H1 (cell line): ENCODE data around the gene OR52N5. TPM values are rescaled to one million over a fixed set of nuclear protein-coding genes. Genes with fewer than 3 reads are reported as not detected.

Source experiments
- CTCF ChIA-PET: fragments of 300-600 bp; sonication (Branson Sonifier 250); formaldehyde crosslinking; loops from one replicate; lab custom pipeline; 2021; ENCODE audit not compliant: partially characterized antibody; lab: Charles Lee
- POLR2A ChIA-PET: fragments of 300-600 bp; sonication (Branson Sonifier 250); formaldehyde crosslinking; loops from one replicate; lab custom pipeline; 2021; ENCODE audit warnings: inconsistent platforms; ENCODE audit not compliant: partially characterized antibody; lab: Charles Lee
- DNase-seq, 2 experiments: peaks; one replicate each; pipeline versions ENCODE4 v3.0.0 to v3.0.0-alpha.2; 2010 to 2022; ENCODE audit warnings: low spot score in 2 of 2, low read depth in 1 of 2, mixed read lengths in 1 of 2
- FAIRE-seq: peaks from 2 replicates; lab custom pipeline; 2011; peaks lifted over from hg19 to GRCh38; lab: Jason Lieb, UNC
- H2AFZ ChIP-seq: 2 replicates; pipeline ENCODE4 v1.8.1; 2012; ENCODE audit warnings: low read length, inconsistent platforms
- H2AK5ac ChIP-seq: 2 replicates; pipeline ENCODE4 v1.6.1; 2013; ENCODE audit warnings: low read depth, low read length
- H2BK120ac ChIP-seq: replicated peaks from 2 replicates; pipeline ENCODE3; 2013; ENCODE audit warnings: low read depth, low read length, inconsistent platforms
- H2BK12ac ChIP-seq: 2 replicates; pipeline ENCODE4 v1.6.1; 2013; ENCODE audit warnings: low read depth, low read length
- H2BK15ac ChIP-seq: 2 replicates; pipeline ENCODE4 v1.6.1; 2013; ENCODE audit warnings: low read length
- H2BK20ac ChIP-seq: 2 replicates; pipeline ENCODE4 v1.6.1; 2013; ENCODE audit warnings: low read length
- H2BK5ac ChIP-seq: 2 replicates; pipeline ENCODE4 v1.6.1; 2013; ENCODE audit warnings: low read depth, low read length
- H3K14ac ChIP-seq: 2 replicates; pipeline ENCODE4 v1.6.1; 2013; ENCODE audit warnings: inconsistent platforms; ENCODE audit not compliant: insufficient read length
- H3K18ac ChIP-seq: 2 replicates; pipeline ENCODE4 v1.6.1; 2013; ENCODE audit warnings: low read length; ENCODE audit errors: extremely low read depth
- H3K23ac ChIP-seq: 2 replicates; pipeline ENCODE4 v1.6.1; 2013; ENCODE audit warnings: inconsistent platforms; ENCODE audit not compliant: insufficient read length
- H3K23me2 ChIP-seq: 2 replicates; pipeline ENCODE4 v1.6.1; 2013; ENCODE audit warnings: low read depth, low read length
- H3K27ac ChIP-seq: 2 replicates; pipeline ENCODE4 v1.6.1; 2011; ENCODE audit warnings: low read depth, low read length, inconsistent platforms
- H3K27me3 ChIP-seq, 4 experiments: replicated peaks in 1 of 4; 1 replicate in 1 of 4; 2 replicates in 3 of 4; pipeline versions ENCODE4 v1.6.1 to v1.8.1; 2011 to 2013; ENCODE audit warnings: low read length in 3 of 4, mild to moderate bottlenecking in 3 of 4, inconsistent platforms in 2 of 4, mixed read lengths in 2 of 4, moderate library complexity in 1 of 4; ENCODE audit not compliant: control insufficient read depth in 3 of 4, insufficient read depth in 3 of 4; ENCODE audit errors: extremely low read depth in 1 of 4
- H3K36me3 ChIP-seq, 4 experiments: 2 replicates each; pipeline versions ENCODE4 v1.6.1 to v1.8.1; 2011 to 2013; ENCODE audit warnings: mild to moderate bottlenecking in 4 of 4, low read length in 3 of 4, moderate library complexity in 2 of 4, control low read depth in 1 of 4, inconsistent platforms in 1 of 4; ENCODE audit not compliant: insufficient read depth in 4 of 4, control insufficient read depth in 2 of 4
- H3K4ac ChIP-seq: replicated peaks from 2 replicates; pipeline ENCODE3; 2013; ENCODE audit warnings: low read length, low read depth, mixed read lengths, inconsistent platforms; ENCODE audit not compliant: insufficient read length
- H3K4me1 ChIP-seq, 4 experiments: replicated peaks in 1 of 4; 1 replicate in 1 of 4; 2 replicates in 3 of 4; pipeline versions ENCODE4 v1.6.1 to v1.8.1; 2011 to 2013; ENCODE audit warnings: low read length in 3 of 4, inconsistent platforms in 2 of 4, mixed read lengths in 1 of 4; ENCODE audit not compliant: insufficient read depth in 4 of 4, control insufficient read depth in 3 of 4
- H3K4me2 ChIP-seq, 2 experiments: 2 replicates each; pipeline versions ENCODE4 v1.6.1 to v1.8.1; 2011 to 2013; ENCODE audit warnings: low read depth in 2 of 2, low read length in 2 of 2, control low read depth in 1 of 2, inconsistent platforms in 1 of 2, mild to moderate bottlenecking in 1 of 2; ENCODE audit not compliant: insufficient read depth in 1 of 2
- H3K4me3 ChIP-seq, 4 experiments: fragments of 200-600, 300-600 bp in 1 of 4; sonication (generic), shearing (Covaris generic), sonication (Bioruptor Twin) in 1 of 4; 2 replicates each; pipeline versions ENCODE4 v1.5.1 to v1.8.1; 2011 to 2016; ENCODE audit warnings: low read length in 4 of 4, low read depth in 3 of 4, control low read depth in 2 of 4, inconsistent platforms in 2 of 4, mild to moderate bottlenecking in 2 of 4, mixed read lengths in 1 of 4, moderate library complexity in 1 of 4; ENCODE audit not compliant: insufficient read depth in 2 of 4; ENCODE audit errors: extremely low read depth in 1 of 4
- H3K56ac ChIP-seq: replicated peaks from 2 replicates; pipeline ENCODE3; 2013; ENCODE audit warnings: low read depth, mild to moderate bottlenecking, mixed read lengths, low read length, inconsistent platforms; ENCODE audit not compliant: insufficient read length
- H3K79me1 ChIP-seq: 2 replicates; pipeline ENCODE4 v1.6.1; 2013; ENCODE audit warnings: low read depth, low read length, control low read depth
- H3K79me2 ChIP-seq, 2 experiments: 2 replicates each; pipeline versions ENCODE4 v1.6.1 to v1.8.1; 2012 to 2013; ENCODE audit warnings: low read length in 2 of 2, mild to moderate bottlenecking in 2 of 2, inconsistent platforms in 1 of 2; ENCODE audit not compliant: insufficient read depth in 2 of 2, control insufficient read depth in 1 of 2
- H3K9ac ChIP-seq, 4 experiments: replicated peaks in 1 of 4; 1 replicate in 1 of 4; 2 replicates in 3 of 4; pipeline versions ENCODE4 v1.6.1 to v1.8.1; 2011 to 2013; ENCODE audit warnings: low read depth in 3 of 4, low read length in 3 of 4, control low read depth in 2 of 4, mild to moderate bottlenecking in 2 of 4, moderate library complexity in 2 of 4, inconsistent platforms in 1 of 4; ENCODE audit errors: extremely low read depth in 1 of 4
- H3K9me3 ChIP-seq, 2 experiments: 2 replicates each; pipeline versions ENCODE4 v1.6.1 to v1.8.1; 2012 to 2013; ENCODE audit warnings: mild to moderate bottlenecking in 2 of 2, moderate library complexity in 2 of 2, control low read depth in 1 of 2, inconsistent platforms in 1 of 2, low read depth in 1 of 2, low read length in 1 of 2, mixed read lengths in 1 of 2; ENCODE audit not compliant: insufficient read depth in 2 of 2
- H4K20me1 ChIP-seq, 2 experiments: replicated peaks in 1 of 2; 2 replicates each; pipeline versions ENCODE3 to v1.8.1; 2011 to 2013; ENCODE audit warnings: inconsistent platforms in 2 of 2, low read length in 2 of 2, mild to moderate bottlenecking in 1 of 2; ENCODE audit not compliant: insufficient read depth in 2 of 2, control insufficient read depth in 1 of 2
- H4K5ac ChIP-seq: 2 replicates; pipeline ENCODE4 v1.6.1; 2013; ENCODE audit warnings: low read length, low read depth, mixed read lengths, inconsistent platforms; ENCODE audit not compliant: insufficient read length
- H4K8ac ChIP-seq: 2 replicates; pipeline ENCODE4 v1.8.0; 2013; ENCODE audit warnings: mild to moderate bottlenecking, moderate library complexity, low read length, inconsistent platforms; ENCODE audit not compliant: insufficient read depth; ENCODE audit errors: extremely low read depth
- H4K91ac ChIP-seq: replicated peaks from 2 replicates; pipeline ENCODE3; 2013; ENCODE audit warnings: low read length, mixed read lengths, inconsistent platforms; ENCODE audit not compliant: insufficient read length
- JUND ChIP-seq: IDR thresholded peaks from 2 replicates; pipeline ENCODE4 v1.6.1; 2011; ENCODE audit warnings: mild to moderate bottlenecking, improper control_type of control experiment, low read length
- WGBS, 2 experiments: shearing (Covaris generic) in 1 of 2; methylation state at CpG; one replicate each; pipeline versions ENCODE4 v1.1.6 to v1.1.7; 2013 to 2015; ENCODE audit warnings: low lambda C conversion rate in 2 of 2, mixed read lengths in 2 of 2, inconsistent platforms in 1 of 2, low coverage in 1 of 2, missing lambda C conversion rate in 1 of 2; ENCODE audit not compliant: insufficient replicate concordance in 2 of 2, insufficient coverage in 1 of 2, insufficient read length in 1 of 2; ENCODE audit errors: extremely low coverage in 1 of 2, missing lambda C conversion rate in 1 of 2; 5-methylcytosine and 5-hydroxymethylcytosine counted together
- polyA plus RNA-seq, 7 experiments: library from polyadenylated mRNA; depleted of rRNA in 3 of 7; stranded (reverse) in 5 of 7; unstranded in 2 of 7; fragments of >200 nt in 5 of 7; fragments of 200-250 nt in 2 of 7; gene quantifications; 1 replicate in 5 of 7; 2 replicates in 1 of 7; 4 replicates in 1 of 7; pipeline versions ENCODE4 v1.2.1 to v1.2.3, GENCODE V29; 2011 to 2013; ENCODE audit warnings: missing spikeins in 2 of 7, mixed read lengths in 2 of 7
- total RNA-seq: library from RNA; stranded (reverse); fragmentation: NEBNext Ultra II Directional; extraction: Animal tissue kit (Norgen Biotek cat#: 25700); gene quantifications from 2 replicates; pipeline ENCODE4 v1.2.1, GENCODE V29; 2021
- TF ChIP-seq, protein P1 (sequence below): IDR thresholded peaks from 2 replicates; pipeline ENCODE4 v1.6.1; 2011; ENCODE audit warnings: low read depth, mild to moderate bottlenecking, low read length; ENCODE audit not compliant: insufficient read depth

The OR52N5 gene
- total and polyA plus RNA-seq, 2 of the 8 experiments (the other 6 are each of a cell fraction or from before 2014, with no cell fraction given) = 0.12 TPM; not detected in 1

DNA sequence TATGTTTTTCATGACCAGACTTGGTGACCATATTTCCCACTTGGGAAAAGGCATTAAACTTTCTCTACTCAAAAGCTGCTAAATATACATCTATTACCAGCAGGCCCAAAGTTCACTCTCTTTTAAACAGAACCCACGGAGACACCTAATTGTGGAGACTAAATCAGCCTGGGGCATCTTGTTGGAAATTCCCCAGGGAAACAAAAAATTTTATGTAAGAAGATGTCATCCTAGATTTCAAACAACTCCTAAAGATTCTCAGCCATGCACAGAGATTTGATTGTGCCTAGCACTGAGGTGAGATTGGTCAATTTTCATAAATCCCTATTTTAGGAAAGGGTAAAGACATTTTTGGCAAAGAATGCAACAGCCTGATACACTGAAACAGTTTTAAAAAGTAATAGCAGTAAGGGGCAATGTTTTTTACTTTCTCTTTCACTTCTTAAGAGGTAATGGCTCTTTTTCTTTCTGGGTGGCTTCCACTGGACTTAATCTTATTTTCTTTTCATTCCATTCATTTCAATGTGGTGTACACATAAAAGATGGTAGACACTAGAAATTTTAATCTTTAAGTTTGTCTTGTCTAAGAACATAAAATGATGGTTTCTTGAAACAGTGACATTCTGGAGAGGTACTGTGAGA lies 35.2 kb upstream of the OR52N5 start:
- no peaks in the 10 kb centered on the region for H3K9me3 ChIP-seq
- FAIRE-seq (no peak), DNase-seq (no peak)
- no peak overlapping the region for H4K8ac ChIP-seq
- H3K56ac ChIP-seq = no peak overlapping the region
- H3K36me3 ChIP-seq = no peaks in the 10 kb centered on the region; a peak in 1 of 8 replicates
- H3K79me1 ChIP-seq = no peaks in the 10 kb centered on the region
- H4K5ac ChIP-seq = no peak overlapping the region
- no peaks in the 10 kb centered on the region for H3K79me2 ChIP-seq
- no peak overlapping the region for H3K4me3 ChIP-seq
- H2BK12ac ChIP-seq = no peak overlapping the region
- no peak overlapping the region for H3K27ac ChIP-seq
- no peak overlapping the region for H2AK5ac ChIP-seq
- no peak overlapping the region for H3K4ac ChIP-seq
- H3K9ac ChIP-seq = no peak overlapping the region
- H3K27me3 ChIP-seq = no peaks in the 10 kb centered on the region
- TF ChIP-seq JUND = no peak
- TF ChIP-seq, protein P1, sequence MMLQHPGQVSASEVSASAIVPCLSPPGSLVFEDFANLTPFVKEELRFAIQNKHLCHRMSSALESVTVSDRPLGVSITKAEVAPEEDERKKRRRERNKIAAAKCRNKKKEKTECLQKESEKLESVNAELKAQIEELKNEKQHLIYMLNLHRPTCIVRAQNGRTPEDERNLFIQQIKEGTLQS = no peak
- no peak overlapping the region for H4K91ac ChIP-seq
- no peak overlapping the region for H3K18ac ChIP-seq
- no peak overlapping the region for H2BK5ac ChIP-seq
- ChIA-PET POLR2A (no interaction called here), CTCF (no interaction called here)
- no peak overlapping the region; the same call in 1 of the 2 replicates for H2AFZ ChIP-seq
- H3K23ac ChIP-seq = no peak overlapping the region
- no peaks in the 10 kb centered on the region for H3K4me1 ChIP-seq
- H2BK15ac ChIP-seq = no peak overlapping the region
- H4K20me1 ChIP-seq = no peaks in the 10 kb centered on the region
- 85% methylated on average over 1 of the region's 1 CpG; no CpG with 5 or more reads in 1 of the 2 experiments for WGBS, 2 experiments
- no peak overlapping the region for H2BK20ac ChIP-seq
- H3K14ac ChIP-seq = no peak overlapping the region
- H3K23me2 ChIP-seq = no peaks in the 10 kb centered on the region; the same call in 1 of the 2 replicates
- no peak overlapping the region for H2BK120ac ChIP-seq
- H3K4me2 ChIP-seq = no peak overlapping the region
